Ectodermal cell (in vitro differentiated cells): Measurements from ENCODE around the gene ELOVL2.

Source experiments
- H3K27ac ChIP-seq: 2 replicates; pipeline ENCODE4 v1.7.0; 2013; ENCODE audit warnings: mild to moderate bottlenecking, low read depth, low read length; ENCODE audit not compliant: insufficient read depth, poor library complexity, severe bottlenecking
- H3K27me3 ChIP-seq: 2 replicates; pipeline ENCODE4 v1.7.0; 2013; ENCODE audit warnings: mild to moderate bottlenecking, low read length; ENCODE audit not compliant: insufficient read depth, control insufficient read depth, poor library complexity, severe bottlenecking
- H3K36me3 ChIP-seq: one replicate; pipeline ENCODE4 v1.7.0; 2013; ENCODE audit warnings: low read length; ENCODE audit not compliant: control insufficient read depth, insufficient read depth
- H3K4me1 ChIP-seq: one replicate; pipeline ENCODE4 v1.7.0; 2013; ENCODE audit warnings: low read length; ENCODE audit not compliant: control insufficient read depth, insufficient read depth
- H3K4me3 ChIP-seq: 2 replicates; pipeline ENCODE4 v1.7.0; 2013; ENCODE audit warnings: low read depth, low read length, control low read depth; ENCODE audit not compliant: insufficient read depth
- H3K9me3 ChIP-seq: 2 replicates; pipeline ENCODE4 v1.7.0; 2013; ENCODE audit warnings: mild to moderate bottlenecking, low read length, moderate library complexity; ENCODE audit not compliant: control insufficient read depth
- WGBS, 2 experiments: methylation state at CpG; one replicate each; pipeline ENCODE4 v1.1.7; 2013; ENCODE audit warnings: missing lambda C conversion rate in 2 of 2; 5-methylcytosine and 5-hydroxymethylcytosine counted together

Gene ELOVL2

GRCh38 chr6:10963113-10963512, 81.0 kb downstream of the ELOVL2 start:
- no peaks in the 10 kb centered on the region for H3K27me3 ChIP-seq
- H3K4me3 ChIP-seq: no peak overlapping the region
- H3K27ac ChIP-seq: no peak overlapping the region
- peaks cover 5% of the 10 kb centered on the region for H3K36me3 ChIP-seq
- H3K9me3 ChIP-seq: no peaks in the 10 kb centered on the region
- 49 to 62% methylated on average over 2 of the region's 2 CpGs for WGBS, 2 experiments
- H3K4me1 ChIP-seq: no peaks in the 10 kb centered on the region

GRCh38 chr6:10962673-10963072, 81.4 kb downstream of the ELOVL2 start:
- H3K27me3 ChIP-seq: no peaks in the 10 kb centered on the region
- no peaks in the 10 kb centered on the region for H3K9me3 ChIP-seq
- no peak overlapping the region for H3K4me3 ChIP-seq
- H3K36me3 ChIP-seq: peaks cover 5% of the 10 kb centered on the region
- 93 to 96% methylated on average over 1 of the region's 1 CpG for WGBS, 2 experiments
- no peaks in the 10 kb centered on the region for H3K4me1 ChIP-seq
- no peak overlapping the region for H3K27ac ChIP-seq

GRCh38 chr6:10961837-10962236, 82.3 kb downstream of the ELOVL2 start:
- WGBS, 2 experiments: 90 to 94% methylated on average over 1 to 2 of the region's 3 CpGs
- H3K27ac ChIP-seq: no peak overlapping the region

GRCh38 chr6:10960171-10960570, 83.9 kb downstream of the ELOVL2 start:
- no peaks in the 10 kb centered on the region for H3K4me1 ChIP-seq
- no peak overlapping the region for H3K4me3 ChIP-seq
- no peaks in the 10 kb centered on the region for H3K9me3 ChIP-seq
- 85 to 89% methylated on average over 2 of the region's 2 CpGs for WGBS, 2 experiments
- H3K27me3 ChIP-seq: no peaks in the 10 kb centered on the region
- no peak overlapping the region for H3K27ac ChIP-seq
- no peaks in the 10 kb centered on the region for H3K36me3 ChIP-seq

More at GRCh38 chr6:10961837-10962236, 82.3 kb downstream of the ELOVL2 start:
- H3K27me3 ChIP-seq: no peaks in the 10 kb centered on the region
- no peaks in the 10 kb centered on the region for H3K9me3 ChIP-seq
- H3K4me1 ChIP-seq: no peaks in the 10 kb centered on the region
- no peak overlapping the region for H3K4me3 ChIP-seq
- H3K36me3 ChIP-seq: peaks cover 5% of the 10 kb centered on the region

- Histone ChIP-seq H3K4me1 (no peaks in the 10 kb centered on the region), H3K9me3 (no peaks in the 10 kb centered on the region), H3K27ac (no peak overlapping the region), H3K27me3 (no peaks in the 10 kb centered on the region), H3K4me3 (no peak overlapping the region), H3K36me3 (no peaks in the 10 kb centered on the region)
- 83 to 86% methylated on average over 6 of the region's 6 CpGs for WGBS, 2 experiments
Measured at GRCh38 chr6:10957414-10957886, 86.7 kb downstream of the ELOVL2 start.

GRCh38 chr6:10956776-10957175, 87.3 kb downstream of the ELOVL2 start:
- H3K27me3 ChIP-seq: no peaks in the 10 kb centered on the region
- no peak overlapping the region for H3K4me3 ChIP-seq
- H3K4me1 ChIP-seq: no peaks in the 10 kb centered on the region
- no peaks in the 10 kb centered on the region for H3K9me3 ChIP-seq
- H3K36me3 ChIP-seq: no peaks in the 10 kb centered on the region
- no peak overlapping the region for H3K27ac ChIP-seq

GRCh38 chr6:10954590-10955010, 89.5 kb downstream of the ELOVL2 start:
- WGBS, 2 experiments: 29 to 30% methylated on average over 15 of the region's 15 CpGs

GRCh38 chr6:10951675-10952282, 92.3 kb downstream of the ELOVL2 start:
- 72 to 84% methylated on average over 6 of the region's 6 CpGs for WGBS, 2 experiments
- Histone ChIP-seq H3K36me3 (no peaks in the 10 kb centered on the region), H3K27me3 (no peaks in the 10 kb centered on the region), H3K4me3 (no peak overlapping the region), H3K4me1 (no peaks in the 10 kb centered on the region), H3K9me3 (no peaks in the 10 kb centered on the region), H3K27ac (no peak overlapping the region)

More at GRCh38 chr6:10954590-10955010, 89.5 kb downstream of the ELOVL2 start:
- Histone ChIP-seq H3K27me3 (no peaks in the 10 kb centered on the region), H3K36me3 (no peaks in the 10 kb centered on the region), H3K4me3 (no peak overlapping the region), H3K27ac (no peak overlapping the region), H3K4me1 (no peaks in the 10 kb centered on the region), H3K9me3 (no peaks in the 10 kb centered on the region)

- no peak overlapping the region for H3K27ac ChIP-seq
- H3K27me3 ChIP-seq: no peaks in the 10 kb centered on the region
- H3K9me3 ChIP-seq: no peaks in the 10 kb centered on the region
- H3K4me3 ChIP-seq: no peak overlapping the region
- 95 to 97% methylated on average over 5 to 6 of the region's 6 CpGs for WGBS, 2 experiments
- no peaks in the 10 kb centered on the region for H3K36me3 ChIP-seq
- no peaks in the 10 kb centered on the region for H3K4me1 ChIP-seq
Measured at GRCh38 chr6:10949579-10950490, 94.3 kb downstream of the ELOVL2 start.

- H3K36me3 ChIP-seq: no peaks in the 10 kb centered on the region
- no peak overlapping the region for H3K27ac ChIP-seq
- no peaks in the 10 kb centered on the region for H3K4me1 ChIP-seq
- 88 to 91% methylated on average over 2 of the region's 5 CpGs for whole genome bisulfite sequencing, 2 experiments
- H3K27me3 ChIP-seq: no peaks in the 10 kb centered on the region
- H3K4me3 ChIP-seq: no peak overlapping the region
- no peaks in the 10 kb centered on the region for H3K9me3 ChIP-seq
Measured at GRCh38 chr6:10947966-10948365, 96.1 kb downstream of the ELOVL2 start.
